LoVo (cell line): ENCODE results near the gene HABP2.

Experiments used
- DNase-seq: peaks from one replicate; pipeline ENCODE4 v3.0.0-alpha.2; 2016; ENCODE audit warnings: low spot score

Gene HABP2

DNA sequence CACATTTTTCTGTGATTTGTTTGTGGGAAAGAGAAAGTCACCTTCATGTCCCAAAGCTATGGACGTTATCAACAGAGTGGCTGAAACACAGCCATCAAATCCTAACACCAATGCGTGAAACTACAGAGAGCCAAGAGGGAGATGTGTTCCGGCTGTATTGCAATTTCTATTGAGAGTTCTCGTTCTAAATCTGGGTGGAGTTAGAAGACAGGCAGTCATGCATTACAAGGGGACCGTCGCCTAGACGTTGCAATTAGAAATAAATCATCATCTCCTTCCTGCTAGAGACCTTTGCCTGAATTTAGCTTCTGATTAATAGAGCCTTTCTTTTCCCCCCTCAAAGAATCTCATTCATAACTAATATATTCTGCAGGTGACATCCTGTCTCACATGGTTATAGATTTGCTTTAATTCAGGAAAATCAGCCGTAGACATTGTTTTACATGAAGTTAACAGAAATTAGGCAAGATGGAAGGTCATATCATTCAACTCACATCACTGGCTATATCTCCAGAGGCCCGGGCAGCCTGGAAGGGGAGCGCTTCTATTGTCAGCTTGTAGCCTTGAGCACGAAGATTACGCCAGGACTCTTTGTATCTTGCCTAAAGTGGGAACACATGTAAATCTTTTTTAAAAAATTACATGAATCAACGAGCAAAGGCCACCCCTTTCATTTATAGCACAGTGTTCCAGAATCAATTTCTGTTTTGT lies 52.6 kb downstream of the HABP2 start:
- no peak for DNase-seq

DNA sequence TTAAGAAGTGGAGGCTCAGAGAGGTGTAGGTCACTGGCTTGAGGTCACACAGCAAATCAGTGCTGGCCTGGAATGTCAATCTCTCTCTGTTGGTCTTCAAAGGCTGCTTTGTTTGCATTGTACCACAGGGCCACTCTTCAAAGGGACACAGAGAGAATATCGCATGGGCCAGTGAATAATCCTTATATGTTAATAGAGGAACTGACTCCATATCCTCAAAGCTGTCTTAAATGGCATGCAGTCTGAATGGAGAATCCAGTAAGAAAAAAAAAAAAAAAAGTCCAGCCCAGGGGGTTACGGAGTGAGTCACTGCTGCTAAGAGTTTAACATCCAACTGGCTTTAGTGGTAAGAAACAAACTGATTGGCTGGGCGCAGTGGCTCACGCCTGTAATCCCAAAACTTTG lies 56.9 kb downstream of the HABP2 start:
- no peak for DNase-seq

DNA sequence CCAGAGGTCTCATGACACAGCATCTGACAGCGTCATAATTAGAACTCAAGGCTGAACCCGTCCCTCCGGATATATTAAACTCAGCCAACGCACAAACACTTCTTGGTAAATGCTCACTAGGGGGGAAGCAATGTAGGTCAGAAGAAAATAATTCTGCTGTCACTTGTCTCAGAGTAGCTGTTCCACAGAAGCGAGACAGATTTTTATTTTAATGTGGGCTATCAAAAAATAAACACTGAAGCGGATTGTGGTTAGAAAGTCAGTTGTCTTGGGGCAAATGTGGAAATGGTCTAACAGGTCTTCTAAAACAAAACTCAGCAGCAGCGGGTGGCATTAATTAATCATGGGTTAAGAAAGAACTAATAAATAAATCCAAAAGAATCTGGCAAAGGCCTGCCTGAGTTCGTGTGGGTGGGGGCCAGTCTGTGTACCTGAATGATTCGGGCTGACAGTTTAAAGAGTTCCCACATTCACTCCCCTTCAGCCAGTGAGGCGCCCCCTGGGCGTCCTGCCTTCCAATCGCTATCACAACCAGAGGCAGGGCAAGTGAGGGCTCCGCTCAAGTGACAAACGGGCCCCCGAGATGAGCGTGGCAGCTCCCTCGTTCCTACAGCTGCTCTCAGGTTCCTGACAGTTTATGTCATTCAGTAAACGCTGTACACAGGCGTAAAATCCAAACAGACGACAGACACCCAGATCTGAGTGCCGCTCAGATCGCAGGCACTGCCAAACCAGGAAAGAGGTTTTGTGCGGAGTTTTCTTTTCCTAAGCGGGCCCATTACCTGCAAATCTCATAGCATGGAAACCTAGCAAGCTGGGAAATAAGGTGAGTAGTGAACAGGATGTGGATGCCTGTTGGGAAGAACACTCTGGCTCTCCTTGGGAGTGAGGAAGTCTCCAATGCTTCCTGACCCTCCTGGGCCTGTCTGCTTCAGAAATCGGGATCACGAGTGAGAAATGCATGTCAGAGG lies 58.1 kb downstream of the HABP2 start:
- no peak for DNase-seq

DNA sequence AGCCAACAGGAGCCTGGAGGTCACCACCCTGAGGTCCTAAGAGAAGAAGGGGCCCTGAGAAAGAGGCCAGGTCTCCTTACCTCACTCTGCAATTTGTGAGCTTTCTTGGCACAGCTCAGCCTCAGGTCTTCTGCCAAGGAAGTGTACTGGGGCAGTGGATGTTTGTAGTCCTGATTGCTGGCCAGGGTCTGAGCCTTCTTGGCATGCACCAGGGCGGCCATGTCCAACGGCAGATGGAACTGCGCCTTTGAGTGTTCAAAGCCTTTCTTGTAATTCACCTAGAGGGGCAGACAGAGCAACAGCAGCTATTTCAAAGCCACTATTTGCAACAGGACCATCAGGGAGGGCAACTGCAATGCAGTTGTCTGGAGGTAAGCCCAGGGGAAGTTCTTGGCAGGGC lies 59.3 kb downstream of the HABP2 start:
- DNase-seq = no peak

GRCh38 chr10:113613427-113613826 lies 60.6 kb downstream of the HABP2 start:
- no peak for DNase-seq

- DNase-seq = no peak
Measured at GRCh38 chr10:113613977-113614690, 61.3 kb downstream of the HABP2 start.

GRCh38 chr10:113616244-113617074 lies 63.6 kb downstream of the HABP2 start:
- DNase-seq = no peak

GRCh38 chr10:113617086-113617485 lies 64.2 kb downstream of the HABP2 start:
- no peak for DNase-seq

DNA sequence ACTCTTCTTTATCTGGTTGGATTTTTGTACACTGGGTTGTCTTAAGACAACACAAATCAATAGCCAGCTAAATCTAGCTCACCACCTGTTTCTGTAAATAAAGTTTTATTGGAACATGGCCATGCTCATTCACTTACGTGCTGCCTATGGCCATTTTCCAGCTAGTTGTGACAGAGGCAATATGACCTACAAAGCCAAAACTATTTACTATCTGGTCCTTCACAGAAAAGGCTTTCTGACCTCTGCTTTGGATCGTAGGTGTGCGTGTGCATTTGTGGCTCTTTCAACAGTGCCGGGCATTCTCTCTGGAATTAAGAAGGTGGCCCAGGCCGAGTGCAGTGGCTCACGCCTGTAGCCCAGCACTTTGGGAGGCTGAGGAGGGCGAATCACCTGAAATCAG lies 65.5 kb downstream of the HABP2 start:
- DNase-seq = no peak

DNA sequence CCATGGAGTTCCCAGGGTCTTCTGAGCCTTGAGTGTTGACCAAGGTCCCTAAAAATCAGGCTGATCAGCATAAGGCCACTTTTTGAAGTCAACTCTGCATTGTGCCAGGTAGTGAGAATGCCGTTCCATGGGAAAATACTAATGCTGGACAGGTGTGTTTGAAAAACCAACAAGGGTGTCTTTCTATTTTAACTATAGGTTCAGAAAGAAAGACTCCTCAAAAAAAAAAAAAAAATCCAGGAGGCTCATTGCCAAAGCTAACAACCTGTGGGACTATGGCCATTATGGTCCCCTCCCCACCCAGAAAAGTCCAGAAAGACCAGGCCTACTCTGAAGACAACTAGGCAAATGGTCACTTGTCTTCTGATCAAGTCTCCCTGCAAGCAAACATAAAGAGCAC lies 66.5 kb downstream of the HABP2 start:
- no peak for DNase-seq

- no peak for DNase-seq
Measured at GRCh38 chr10:113620511-113620910, 67.7 kb downstream of the HABP2 start.

DNA sequence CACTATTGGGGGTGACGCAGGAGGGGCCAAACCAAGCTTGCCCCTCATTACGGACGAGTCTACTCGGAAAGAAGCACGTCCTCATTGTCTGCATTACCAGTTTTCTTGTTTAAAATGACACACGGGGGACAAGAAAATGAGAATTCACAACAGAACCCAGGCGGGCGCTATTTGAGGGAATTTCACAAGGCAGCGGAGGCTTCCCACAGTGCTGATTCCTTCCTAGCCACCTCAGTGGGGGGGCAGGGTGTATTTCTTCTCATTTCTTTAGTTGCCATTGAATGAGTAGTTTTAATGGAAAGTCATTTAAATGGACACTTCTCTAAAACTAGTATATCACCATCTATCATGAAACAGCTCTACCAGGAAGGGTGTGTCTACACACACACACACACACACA lies 68.1 kb downstream of the HABP2 start:
- no peak for DNase-seq

- no peak for DNase-seq
Measured at GRCh38 chr10:113621799-113622198, 68.9 kb downstream of the HABP2 start.

DNA sequence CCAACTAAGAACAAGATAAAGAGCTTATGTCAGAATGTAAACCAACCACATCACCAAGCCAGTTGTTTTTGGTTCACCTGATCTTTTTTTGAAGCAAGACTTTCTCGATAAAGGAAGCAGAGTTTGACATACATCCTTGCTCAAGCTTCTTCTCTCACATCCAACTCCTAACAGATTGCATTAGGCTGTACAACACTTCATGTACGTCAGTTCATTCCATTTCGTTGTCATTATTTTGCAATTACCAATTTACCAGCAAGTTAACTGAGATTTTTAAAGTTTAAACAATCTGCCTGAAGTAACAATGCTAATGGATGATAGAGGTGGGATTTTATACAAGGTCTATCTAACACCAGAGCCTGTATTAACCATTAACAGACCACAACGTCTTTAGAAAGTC lies 70.0 kb downstream of the HABP2 start:
- no peak for DNase-seq

DNA sequence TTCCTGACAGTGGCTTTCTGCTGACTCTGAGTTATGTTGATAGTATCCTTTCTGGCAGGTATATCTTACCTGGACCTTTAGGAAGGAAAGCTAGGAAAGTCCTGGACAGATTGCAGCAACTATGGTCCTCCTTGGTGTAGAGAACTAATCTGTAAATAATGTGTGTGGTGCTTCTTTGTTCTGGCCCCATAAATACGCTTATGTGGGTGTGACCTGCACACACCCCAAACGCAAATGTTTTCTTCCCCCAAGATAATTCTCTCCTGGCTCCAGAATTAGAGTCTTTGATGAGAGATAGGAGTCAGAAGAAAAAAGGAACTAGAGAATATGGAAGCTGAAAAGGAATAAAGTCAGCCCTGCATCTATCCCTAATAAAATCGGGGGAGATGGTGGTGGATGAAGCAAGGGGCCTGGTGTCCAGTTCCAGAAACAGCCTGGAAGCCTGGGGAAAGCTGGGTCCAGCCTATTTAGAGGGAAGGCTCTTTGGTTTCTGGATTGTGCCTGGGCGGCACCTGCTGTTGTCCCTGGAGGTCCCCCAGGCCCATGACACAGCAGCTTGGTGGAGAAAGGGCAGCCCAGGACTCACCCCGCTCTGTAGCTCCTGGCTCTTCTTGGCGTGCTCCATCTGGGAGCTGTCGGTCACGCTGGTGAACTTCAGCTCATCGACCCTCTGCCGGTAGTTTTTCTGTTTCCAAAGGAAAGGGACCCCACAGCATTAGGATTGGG lies 72.8 kb downstream of the HABP2 start:
- DNase-seq = no peak

- no peak for DNase-seq
Measured at GRCh38 chr10:113626809-113627355, 74.0 kb downstream of the HABP2 start.

- DNase-seq = no peak
Measured at GRCh38 chr10:113627836-113628235, 75.0 kb downstream of the HABP2 start.

DNA sequence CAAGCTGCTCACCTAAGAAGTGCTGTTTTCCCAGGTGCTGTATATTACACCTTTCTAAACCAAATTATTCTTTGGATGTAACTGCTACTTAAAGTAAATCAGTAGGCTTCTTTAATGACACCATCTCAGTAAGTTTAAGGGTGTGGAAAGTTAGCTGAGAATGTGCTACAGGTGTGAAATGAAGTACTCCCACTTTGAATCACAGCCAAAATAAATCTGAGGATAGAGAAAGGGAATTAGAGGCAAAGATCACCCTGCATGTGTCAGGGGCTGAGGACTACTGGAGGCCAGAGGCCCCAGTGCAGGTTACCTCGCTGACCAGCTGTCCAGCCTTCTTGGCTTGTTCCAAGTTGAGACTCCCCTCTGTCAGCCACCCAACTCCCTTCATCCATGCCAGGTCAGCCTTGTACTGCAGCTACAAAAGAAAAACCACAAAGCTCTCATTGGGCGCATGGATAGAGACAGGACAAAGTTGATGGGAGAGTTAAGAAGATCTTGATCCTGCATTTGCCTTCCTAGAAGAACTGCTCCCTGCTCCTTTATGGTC lies 75.8 kb downstream of the HABP2 start:
- no peak for DNase-seq

DNA sequence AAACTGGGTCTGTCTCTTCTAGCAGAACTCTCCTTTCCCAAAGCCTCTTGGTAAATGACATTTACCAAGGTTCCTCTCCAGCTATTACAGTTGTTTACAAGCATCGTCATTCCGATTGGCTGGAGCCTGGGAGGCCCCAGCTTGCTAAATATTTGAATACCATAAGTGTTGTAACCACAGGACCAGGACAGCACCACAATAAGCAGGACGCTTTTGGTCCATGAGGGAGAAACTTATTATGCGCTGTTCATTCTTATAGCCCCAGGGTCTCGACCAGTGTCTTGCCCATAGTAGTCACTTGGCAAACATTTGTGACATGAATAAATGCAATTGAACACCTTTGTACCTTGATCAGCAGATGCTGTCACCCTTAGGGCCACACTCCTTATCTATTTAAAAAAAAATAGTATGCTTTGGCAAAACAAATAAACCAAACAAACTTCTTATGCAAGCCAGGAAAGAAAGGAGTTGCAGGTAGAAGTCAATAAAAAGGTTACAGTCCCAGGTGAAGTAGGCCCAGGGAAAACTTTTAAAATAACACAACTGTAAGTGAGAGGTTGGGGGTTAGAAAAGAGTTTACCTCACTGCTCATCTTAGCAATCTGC lies 78.2 kb downstream of the HABP2 start:
- DNase-seq = no peak
